ENCODE results near the gene KRT27.
"Not testable (repeated sequence)": the region's sequence is repeated elsewhere in the genome, so short reads cannot be mapped to it uniquely, and the experiment has no call there.

Gene KRT27, protein sequence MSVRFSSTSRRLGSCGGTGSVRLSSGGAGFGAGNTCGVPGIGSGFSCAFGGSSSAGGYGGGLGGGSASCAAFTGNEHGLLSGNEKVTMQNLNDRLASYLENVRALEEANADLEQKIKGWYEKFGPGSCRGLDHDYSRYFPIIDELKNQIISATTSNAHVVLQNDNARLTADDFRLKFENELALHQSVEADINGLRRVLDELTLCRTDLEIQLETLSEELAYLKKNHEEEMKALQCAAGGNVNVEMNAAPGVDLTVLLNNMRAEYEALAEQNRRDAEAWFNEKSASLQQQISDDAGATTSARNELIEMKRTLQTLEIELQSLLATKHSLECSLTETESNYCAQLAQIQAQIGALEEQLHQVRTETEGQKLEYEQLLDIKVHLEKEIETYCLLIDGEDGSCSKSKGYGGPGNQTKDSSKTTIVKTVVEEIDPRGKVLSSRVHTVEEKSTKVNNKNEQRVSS

DNA sequence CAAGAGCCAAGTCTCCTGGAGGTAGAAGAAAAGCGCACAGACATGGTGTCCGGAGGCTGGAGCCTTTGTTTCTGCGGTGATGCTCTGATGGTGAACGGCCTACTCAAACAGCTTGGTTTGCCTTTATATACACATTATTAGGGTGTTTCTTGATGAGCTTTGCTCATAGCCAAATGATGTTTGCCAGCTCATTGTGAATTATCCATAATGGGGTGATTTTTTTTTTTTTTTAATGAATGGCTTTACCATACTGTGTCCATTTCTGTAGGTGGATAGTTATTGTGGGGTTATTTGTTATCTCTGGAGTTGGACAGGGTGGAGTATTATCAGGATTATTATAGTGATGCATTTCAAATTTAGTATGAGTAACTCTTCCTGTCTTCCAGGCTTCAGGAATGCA lies at the start of gene KRT27:
Gene KRT27, minus strand, starts transcription at position 101 of the 400 bp plus-strand sequence. Its CDS starts 57 bp downstream, at position 44.
- no peak for DNase-seq

DNA sequence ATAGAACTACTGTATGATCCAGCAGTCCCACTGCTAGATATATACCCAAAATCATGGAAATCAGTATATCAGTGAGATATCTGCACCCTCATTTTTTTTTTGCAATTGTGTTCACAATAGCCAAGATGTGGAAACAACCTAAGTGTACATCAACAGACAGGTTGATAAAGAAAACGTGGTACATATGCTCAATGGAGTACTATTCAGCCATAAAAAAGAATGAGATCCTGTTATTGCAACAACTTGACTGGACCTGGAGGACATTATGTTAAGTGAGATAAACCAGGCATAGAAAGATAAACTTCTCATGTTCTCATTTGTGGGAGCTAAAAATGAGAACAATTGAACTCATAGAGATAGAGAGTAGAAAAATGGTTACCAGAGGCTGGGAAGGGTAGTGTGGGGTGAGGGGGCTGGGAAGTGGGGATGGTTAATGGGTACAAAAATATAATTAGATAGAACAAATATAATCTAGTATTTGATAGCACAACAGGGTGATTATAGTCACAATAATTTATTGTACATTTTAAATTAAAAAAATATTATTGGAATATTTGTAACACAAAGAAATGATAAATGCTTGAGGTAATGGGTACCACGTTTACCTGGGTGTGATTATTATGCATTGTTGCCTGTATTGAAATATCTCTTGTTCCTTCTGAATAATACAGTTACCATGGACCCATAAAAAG lies 47.9 kb upstream of the KRT27 start:
- no peak for DNase-seq

GRCh38 chr17:40828454-40829044 lies 46.2 kb upstream of the KRT27 start:
- DNase-seq, result no peak

- peak; percentile 63 for DNase-seq
These were observed 45.5 kb upstream of the KRT27 start for GRCh38 chr17:40827746-40828453.

- DNase-seq, result no peak
These were observed 43.2 kb upstream of the KRT27 start for GRCh38 chr17:40825599-40825998.

- no peak for DNase-seq
These were observed 41.9 kb upstream of the KRT27 start for GRCh38 chr17:40824015-40824832.

DNA sequence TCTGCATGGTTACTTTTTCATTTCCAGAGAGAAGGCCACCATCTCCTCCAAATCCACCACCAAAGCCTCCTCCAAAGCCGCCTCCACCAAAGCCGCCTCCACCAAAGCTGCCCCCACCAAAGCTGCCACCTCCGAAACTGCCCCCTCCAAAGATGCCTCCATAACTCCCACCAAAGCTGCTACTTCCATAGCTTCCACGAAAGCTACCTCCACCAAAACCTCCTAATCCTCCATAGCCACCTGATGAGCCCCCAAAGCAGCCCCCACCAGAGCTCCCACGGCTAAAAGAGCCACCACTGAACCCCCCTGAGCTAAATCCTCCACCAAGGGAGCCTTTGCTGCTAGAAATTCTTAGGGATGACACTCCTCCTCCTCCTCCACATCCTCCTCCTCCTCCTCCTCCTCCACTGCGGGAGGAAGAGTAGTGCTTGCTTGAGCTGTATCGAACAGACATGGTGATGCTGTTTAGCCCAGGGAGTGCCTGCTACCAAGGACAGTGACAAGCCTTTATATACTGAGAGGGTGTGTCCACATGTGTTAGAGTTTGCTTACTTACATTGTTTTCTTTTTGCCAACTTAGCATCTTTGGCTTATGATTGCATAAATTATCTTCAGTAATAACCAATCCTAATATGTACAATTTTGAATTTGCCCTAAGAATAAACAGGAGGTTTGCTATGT lies 39.9 kb upstream of the KRT27 start, which contains the start of gene KRT10:
Gene KRT10, minus strand, starts transcription at position 483 of the 681 bp plus-strand sequence. Its CDS starts 29 bp downstream, at position 454.
- no peak for DNase-seq

- DNase-seq, result no peak
These were observed 39.2 kb upstream of the KRT27 start for GRCh38 chr17:40821536-40821935.

DNA sequence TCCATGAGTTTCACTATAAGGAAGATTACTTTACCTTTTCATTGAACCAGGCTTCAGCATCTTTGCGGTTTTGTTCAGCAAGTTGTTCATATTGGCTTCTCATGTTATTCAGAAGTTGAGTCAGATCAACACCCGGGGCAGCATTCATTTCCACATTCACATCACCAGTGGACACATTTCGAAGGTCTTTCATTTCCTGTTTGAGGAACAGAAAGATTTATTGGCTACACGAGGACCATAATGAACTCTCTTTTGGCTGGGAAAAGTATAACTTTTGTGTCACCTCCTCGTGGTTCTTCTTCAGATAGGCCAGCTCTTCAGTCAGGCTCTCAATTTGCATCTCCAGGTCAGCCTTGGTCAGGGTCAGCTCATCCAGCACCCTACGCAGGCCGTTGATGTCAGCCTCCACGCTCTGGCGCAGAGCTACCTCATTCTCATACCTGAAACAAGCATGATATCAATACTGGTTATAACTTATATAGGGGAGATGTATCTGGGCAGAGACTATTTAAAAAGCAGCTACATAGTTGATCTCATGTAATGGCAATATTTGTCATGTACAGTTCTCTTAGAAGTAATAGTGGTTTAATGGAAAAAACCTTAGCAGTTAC lies 38.0 kb upstream of the KRT27 start:
- peak; percentile 79 for DNase-seq

- DNase-seq, result no peak
These were observed 37.3 kb upstream of the KRT27 start for GRCh38 chr17:40819528-40820125.

GRCh38 chr17:40818733-40819527 lies 36.6 kb upstream of the KRT27 start:
- DNase-seq, result peak; percentile 66

DNA sequence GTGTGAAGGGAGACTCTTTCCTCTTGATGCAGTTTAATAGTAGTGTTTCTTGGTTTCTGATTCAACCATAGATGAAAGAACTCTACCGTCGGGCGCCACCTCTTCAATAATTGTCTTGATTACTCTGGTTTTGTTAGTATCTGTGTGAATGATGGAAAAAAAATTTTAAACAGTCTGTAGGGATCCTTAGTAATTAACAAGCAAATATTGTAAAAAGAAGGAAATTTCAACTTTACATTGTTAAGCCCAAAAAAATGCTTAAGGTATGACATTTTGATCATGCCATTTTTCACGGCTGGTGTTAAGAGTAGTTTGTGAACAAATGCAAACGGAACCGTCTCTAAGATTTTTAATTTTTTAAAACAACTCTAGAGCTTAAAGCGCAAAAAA lies 36.0 kb upstream of the KRT27 start:
- no peak for DNase-seq

DNA sequence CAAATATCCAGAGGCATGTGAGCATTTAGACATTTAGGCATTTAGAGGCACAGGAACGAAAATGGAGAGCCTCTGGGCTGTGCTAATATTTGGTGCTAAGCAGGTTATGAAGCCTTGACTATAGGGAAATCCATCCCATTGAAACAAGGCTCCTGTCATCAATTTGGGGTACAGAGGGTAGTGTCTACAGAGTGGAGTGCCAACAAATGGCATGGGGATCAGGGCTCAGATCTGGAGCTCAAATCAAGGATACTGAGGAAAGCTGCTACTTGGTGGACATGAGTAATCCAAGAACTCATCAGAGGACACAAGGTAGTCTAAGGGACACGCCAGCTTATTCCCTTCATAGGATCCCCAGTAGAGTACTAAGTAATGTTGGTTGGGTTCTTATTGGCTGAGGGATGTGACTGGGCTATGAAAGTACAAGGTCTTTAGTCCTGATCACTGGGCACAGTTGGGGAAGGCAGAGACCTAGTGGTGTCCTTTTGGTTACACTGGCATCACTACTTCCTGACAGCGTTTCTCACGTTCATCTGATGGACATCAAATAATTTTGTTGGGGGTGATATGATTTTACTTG lies 34.8 kb upstream of the KRT27 start:
- no peak for DNase-seq

DNA sequence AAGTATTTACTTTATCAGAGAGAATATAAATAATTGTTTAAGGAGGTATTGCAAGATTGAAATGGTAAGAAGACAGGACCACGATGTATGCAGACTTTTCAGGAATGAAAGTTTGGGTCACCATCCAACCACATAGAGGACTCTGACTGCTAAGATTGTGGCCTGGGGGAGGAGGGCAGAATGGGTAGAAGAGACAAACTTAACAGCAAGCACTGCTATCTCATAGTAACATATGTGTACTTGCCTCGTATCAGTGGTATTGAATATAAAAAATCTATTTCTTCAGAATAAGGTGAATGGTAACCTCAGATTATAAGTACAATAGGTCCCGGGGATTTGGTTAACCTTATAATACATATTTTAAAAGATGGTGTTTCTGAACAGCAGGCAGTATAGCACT lies 34.2 kb upstream of the KRT27 start:
- DNase-seq, result no peak

DNA sequence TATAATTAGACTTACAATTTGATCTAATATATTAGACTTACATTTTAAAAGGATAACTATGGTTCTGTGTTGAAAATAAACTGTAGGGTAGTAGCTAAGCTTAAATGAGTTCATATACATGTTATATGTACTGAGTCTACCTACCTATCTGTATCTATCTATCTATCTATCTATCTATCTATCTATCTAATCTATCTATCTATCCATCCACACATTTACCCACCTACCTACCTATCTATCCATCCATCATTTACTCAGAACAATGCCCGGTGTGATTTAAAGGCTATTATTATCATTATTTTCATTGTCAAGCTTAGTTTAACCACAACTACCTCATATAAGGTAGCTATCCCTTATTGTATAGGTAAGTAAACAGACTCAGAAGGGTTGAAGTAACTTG lies 33.0 kb upstream of the KRT27 start:
- no peak for DNase-seq

DNA sequence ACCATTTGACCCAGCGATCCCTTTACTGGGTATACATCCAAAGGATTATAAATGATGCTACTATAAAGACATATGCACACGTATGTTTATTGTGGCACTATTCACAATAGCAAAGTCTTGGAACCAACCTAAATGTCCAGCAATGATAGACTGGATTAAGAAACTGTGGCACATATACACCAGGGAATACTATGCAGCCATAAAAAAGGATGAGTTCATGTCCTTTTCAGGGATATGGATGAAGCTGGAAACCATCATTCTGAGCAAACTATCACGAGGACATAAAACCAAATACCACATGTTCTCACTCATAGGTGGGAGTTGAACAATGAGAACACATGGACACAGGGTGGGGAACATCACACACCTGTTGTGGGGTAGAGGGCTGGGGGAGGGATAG lies 32.3 kb upstream of the KRT27 start:
- DNase-seq, result not testable (repeated sequence)

GRCh38 chr17:40813804-40814203 lies 31.5 kb upstream of the KRT27 start:
- DNase-seq, result no peak

DNA sequence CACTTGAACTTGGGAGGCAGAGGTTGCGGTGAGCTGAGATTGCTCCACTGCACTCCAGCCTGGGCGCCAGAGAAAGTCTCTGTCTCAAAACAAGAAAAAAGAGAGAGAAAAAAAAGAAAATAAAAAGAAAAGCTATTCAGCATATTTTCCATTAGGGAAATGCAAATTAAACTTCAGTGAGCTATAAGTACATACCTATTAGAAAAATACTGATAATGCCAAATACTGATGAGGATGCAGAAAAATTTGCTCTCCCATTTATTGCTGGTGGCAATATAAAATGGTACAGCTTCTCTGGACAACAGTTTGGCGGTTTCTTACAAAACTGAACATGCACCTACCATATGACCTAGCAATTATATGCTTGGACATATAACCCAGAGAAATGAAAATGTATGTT lies 30.3 kb upstream of the KRT27 start:
- no peak for DNase-seq

DNA sequence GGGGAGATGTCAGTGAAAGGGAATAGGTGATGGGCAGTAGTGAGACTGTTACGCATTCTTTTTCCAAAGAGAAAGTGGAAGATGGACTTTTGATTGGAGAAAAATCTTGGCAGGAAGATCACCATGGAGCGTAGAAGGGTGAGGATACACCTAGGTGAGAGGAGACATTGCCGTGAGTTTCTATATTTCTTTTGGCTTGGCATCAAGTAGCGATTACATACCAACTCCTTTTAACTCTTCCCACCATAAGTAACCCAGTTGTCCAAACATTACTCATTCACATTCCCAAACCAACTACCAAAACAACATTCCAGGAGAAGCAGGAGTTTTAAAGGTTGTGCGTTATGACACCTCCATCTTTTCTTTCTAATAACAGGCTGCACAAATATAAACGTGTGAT lies 28.1 kb upstream of the KRT27 start:
- DNase-seq, result no peak

Data from MV-4-11 (cell line).